ENCODE data around the gene LMF1.

DNA sequence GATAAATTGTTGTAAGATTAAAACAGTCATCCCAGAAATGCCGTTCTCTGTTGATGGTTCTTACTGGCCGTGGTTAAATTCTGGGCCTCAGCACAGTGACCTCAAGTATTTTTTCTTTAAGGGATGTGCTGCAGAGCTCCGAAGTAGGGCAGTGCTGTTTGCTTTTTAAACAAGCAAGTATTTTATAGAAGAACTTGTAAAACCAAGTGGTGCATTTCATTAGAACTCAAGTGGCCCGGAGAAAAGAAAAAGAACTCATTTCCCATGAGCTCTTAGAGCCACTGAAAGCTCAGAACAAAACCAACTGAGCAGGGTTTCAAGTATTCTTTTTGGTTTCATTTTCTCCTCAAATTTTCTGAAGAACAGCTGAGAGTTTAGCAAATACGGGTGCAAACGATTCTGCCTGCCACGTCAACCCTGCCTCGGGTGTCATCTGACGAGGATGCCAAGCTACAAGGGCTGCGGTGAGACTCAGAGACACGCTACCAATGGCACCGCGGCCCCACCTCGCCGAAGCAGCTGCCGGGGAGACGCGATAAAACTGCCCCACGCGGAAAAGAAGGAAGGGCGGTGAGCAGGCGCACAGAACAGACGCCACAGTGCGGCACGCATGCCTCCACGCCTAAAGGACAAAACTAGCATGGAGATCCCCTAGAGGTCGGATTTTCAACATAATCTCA is 6.3 kb downstream of the LMF1 start:
- no peak for TF ChIP-seq POLR2A (IDR thresholded peaks at IDR 0.05; ENCODE audit: low read length)
- TF ChIP-seq GATA1 (IDR thresholded peaks at IDR 0.05; ENCODE audit: low read depth, low read length) = no peak
